ENCODE results near the gene SPRED1. TPM values are rescaled to one million over a fixed set of nuclear protein-coding genes. Genes with fewer than 3 reads are reported as not detected.

Gene SPRED1
- total and polyA plus RNA-seq, 2 of the 4 experiments (the other 2 are of a cell fraction), result 6.6 to 17.9 TPM

DNA sequence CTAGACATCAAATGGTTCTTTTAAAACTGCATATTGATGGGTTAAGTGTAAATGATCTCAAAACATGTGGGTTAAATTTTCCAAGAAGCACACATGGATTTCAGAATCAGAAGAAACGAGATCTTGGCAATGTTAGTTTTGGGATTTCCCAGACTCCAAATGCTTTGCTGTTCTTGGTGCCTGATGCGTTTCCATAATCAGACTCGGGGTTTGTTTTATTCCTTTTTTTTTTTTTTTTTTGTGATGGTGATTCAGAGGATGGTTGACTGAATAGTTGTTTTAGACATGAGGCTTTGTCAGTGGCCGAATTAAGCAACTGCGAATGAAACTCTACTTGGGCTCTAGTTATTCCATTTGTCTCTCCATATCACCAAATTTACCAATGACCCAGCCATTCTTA, 149.1 kb downstream of the SPRED1 start:
- Histone ChIP-seq H3K36me3 (ENCODE audit: control insufficient read depth, insufficient read depth, low read length) (no peaks in the 10 kb centered on the region), H3K14ac (replicated peaks; ENCODE audit: low read depth, low read length) (no peak overlapping the region), H4K8ac (ENCODE audit: low read depth in 2 of 2, low read length in 2 of 2) (no peak overlapping the region), H3K9me1 (ENCODE audit: insufficient read depth, low read length) (peaks cover 7% of the 10 kb centered on the region), H3K27ac (ENCODE audit: insufficient read depth, low read length) (no peak overlapping the region), H3K27me3 (ENCODE audit: control insufficient read depth, insufficient read depth, low read length) (no peaks in the 10 kb centered on the region), H4K5ac (ENCODE audit: low read depth, low read length) (no peak overlapping the region), H2BK5ac (ENCODE audit: low read depth, low read length, poor library complexity, severe bottlenecking) (no peak overlapping the region), H2AK5ac (ENCODE audit: low read depth, low read length) (no peak overlapping the region; the same call in 1 of the 2 replicates), H3K79me1 (ENCODE audit: low read depth in 1 of 2, low read length in 2 of 2) (no peaks in the 10 kb centered on the region; a peak in 1 of 4 replicates), H2AFZ (replicated peaks; ENCODE audit: low read length, poor library complexity) (no peak overlapping the region), H3K4me2 (ENCODE audit: low read depth, low read length) (no peak overlapping the region), H3K23ac (ENCODE audit: low read depth, low read length) (no peak overlapping the region), H3K56ac (ENCODE audit: extremely low read depth, insufficient read depth, low read length) (no peak overlapping the region), H2BK20ac (ENCODE audit: low read depth, low read length) (0 out of 2 replicates have a peak overlapping the region, but pooled peaks have one; percentile 8), H3K18ac (ENCODE audit: low read depth, low read length) (no peak overlapping the region), H4K91ac (ENCODE audit: insufficient read depth, low read depth, low read length) (no peak overlapping the region), H2BK120ac (ENCODE audit: low read depth, low read length) (no peak overlapping the region), H3K4ac (ENCODE audit: low read depth, low read length) (no peak overlapping the region), H3K9me3 (ENCODE audit: control insufficient read depth, insufficient read depth, low read length) (no peaks in the 10 kb centered on the region), H3K4me3 (ENCODE audit: insufficient read depth, low read depth, low read length) (no peak overlapping the region), H4K20me1 (ENCODE audit: insufficient read depth, low read length) (no peaks in the 10 kb centered on the region; the same call in 1 of the 2 replicates), H2AK9ac (replicated peaks; ENCODE audit: low read depth, low read length, poor library complexity) (no peak overlapping the region), H3K4me1 (ENCODE audit: control insufficient read depth, insufficient read depth, low read length) (peaks cover 8% of the 10 kb centered on the region; the same call in 1 of the 2 replicates), H2BK15ac (ENCODE audit: low read depth, low read length) (no peak overlapping the region), H3K9ac (ENCODE audit: low read depth, low read length) (no peak overlapping the region)
- intact Hi-C loops (cut with micrococcal nuclease) (no loop called here), in situ Hi-C loops (cut with MboI; ENCODE audit: low sequenced_read_pairs) (no loop called here), dilution Hi-C loops (cut with HindIII; ENCODE audit: low sequenced_read_pairs, unreplicated experiment) (no loop called here)
- TF ChIP-seq MAZ (IDR thresholded peaks at IDR 0.05; ENCODE audit: borderline replicate concordance, low read depth, low read length), result no peak
- TF ChIP-seq RFX5 (IDR thresholded peaks at IDR 0.05; ENCODE audit: low read depth, low read length), result no peak
- TF ChIP-seq, protein P1, sequence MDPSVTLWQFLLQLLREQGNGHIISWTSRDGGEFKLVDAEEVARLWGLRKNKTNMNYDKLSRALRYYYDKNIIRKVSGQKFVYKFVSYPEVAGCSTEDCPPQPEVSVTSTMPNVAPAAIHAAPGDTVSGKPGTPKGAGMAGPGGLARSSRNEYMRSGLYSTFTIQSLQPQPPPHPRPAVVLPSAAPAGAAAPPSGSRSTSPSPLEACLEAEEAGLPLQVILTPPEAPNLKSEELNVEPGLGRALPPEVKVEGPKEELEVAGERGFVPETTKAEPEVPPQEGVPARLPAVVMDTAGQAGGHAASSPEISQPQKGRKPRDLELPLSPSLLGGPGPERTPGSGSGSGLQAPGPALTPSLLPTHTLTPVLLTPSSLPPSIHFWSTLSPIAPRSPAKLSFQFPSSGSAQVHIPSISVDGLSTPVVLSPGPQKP (IDR thresholded peaks at IDR 0.05; ENCODE audit: borderline replicate concordance, low read depth, low read length), result no peak
- TF ChIP-seq CHD1 (IDR thresholded peaks at IDR 0.05; ENCODE audit: low read depth, low read length), result no peak
- no peak for TF ChIP-seq CEBPB (IDR thresholded peaks at IDR 0.05; ENCODE audit: low read depth, low read length)
- TF ChIP-seq NFE2L2 (IDR thresholded peaks at IDR 0.05; ENCODE audit: low read depth, low read length), result no peak
- no peak for TF ChIP-seq RAD21 (IDR thresholded peaks at IDR 0.05; ENCODE audit: low read length)
- TF ChIP-seq POLR2A (IDR thresholded peaks at IDR 0.05; ENCODE audit: low read depth, low read length), result no peak
- no peak for TF ChIP-seq MXI1 (IDR thresholded peaks at IDR 0.05; ENCODE audit: borderline replicate concordance, low read depth, low read length)
- no peak for TF ChIP-seq SMC3 (IDR thresholded peaks at IDR 0.05; ENCODE audit: low read depth, low read length)
- TF ChIP-seq, protein P2, sequence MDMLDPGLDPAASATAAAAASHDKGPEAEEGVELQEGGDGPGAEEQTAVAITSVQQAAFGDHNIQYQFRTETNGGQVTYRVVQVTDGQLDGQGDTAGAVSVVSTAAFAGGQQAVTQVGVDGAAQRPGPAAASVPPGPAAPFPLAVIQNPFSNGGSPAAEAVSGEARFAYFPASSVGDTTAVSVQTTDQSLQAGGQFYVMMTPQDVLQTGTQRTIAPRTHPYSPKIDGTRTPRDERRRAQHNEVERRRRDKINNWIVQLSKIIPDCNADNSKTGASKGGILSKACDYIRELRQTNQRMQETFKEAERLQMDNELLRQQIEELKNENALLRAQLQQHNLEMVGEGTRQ (IDR thresholded peaks at IDR 0.05; ENCODE audit: low read depth, low read length), result no peak
- TF ChIP-seq BHLHE40 (IDR thresholded peaks at IDR 0.05; ENCODE audit: low read depth, low read length), result no peak
- TF ChIP-seq, protein P3, sequence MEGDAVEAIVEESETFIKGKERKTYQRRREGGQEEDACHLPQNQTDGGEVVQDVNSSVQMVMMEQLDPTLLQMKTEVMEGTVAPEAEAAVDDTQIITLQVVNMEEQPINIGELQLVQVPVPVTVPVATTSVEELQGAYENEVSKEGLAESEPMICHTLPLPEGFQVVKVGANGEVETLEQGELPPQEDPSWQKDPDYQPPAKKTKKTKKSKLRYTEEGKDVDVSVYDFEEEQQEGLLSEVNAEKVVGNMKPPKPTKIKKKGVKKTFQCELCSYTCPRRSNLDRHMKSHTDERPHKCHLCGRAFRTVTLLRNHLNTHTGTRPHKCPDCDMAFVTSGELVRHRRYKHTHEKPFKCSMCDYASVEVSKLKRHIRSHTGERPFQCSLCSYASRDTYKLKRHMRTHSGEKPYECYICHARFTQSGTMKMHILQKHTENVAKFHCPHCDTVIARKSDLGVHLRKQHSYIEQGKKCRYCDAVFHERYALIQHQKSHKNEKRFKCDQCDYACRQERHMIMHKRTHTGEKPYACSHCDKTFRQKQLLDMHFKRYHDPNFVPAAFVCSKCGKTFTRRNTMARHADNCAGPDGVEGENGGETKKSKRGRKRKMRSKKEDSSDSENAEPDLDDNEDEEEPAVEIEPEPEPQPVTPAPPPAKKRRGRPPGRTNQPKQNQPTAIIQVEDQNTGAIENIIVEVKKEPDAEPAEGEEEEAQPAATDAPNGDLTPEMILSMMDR (conservative IDR thresholded peaks at IDR 0.05; ENCODE audit: low read depth, low read length), result no peak
- no peak for TF ChIP-seq FOS (IDR thresholded peaks at IDR 0.05; ENCODE audit: low read depth, low read length)
- no peak for TF ChIP-seq MAFK (IDR thresholded peaks at IDR 0.05; ENCODE audit: low read depth, low read length)
- no peak for TF ChIP-seq RCOR1 (IDR thresholded peaks at IDR 0.05; ENCODE audit: insufficient replicate concordance, low read length)
- ATAC-seq (ENCODE audit: low read depth) (no peak), DNase-seq (no peak)
- ChIA-PET CTCF (no interaction called here), POLR2A (ENCODE audit: unreplicated experiment) (no interaction called here)
- BruUV-seq (replicated peaks), result no TSS peak
- WGBS, 2 experiments (ENCODE audit: extremely low coverage in 2 of 2, insufficient read length in 1 of 2), result no CpG with 5 or more reads among the region's 5 CpGs
